ENCODE results near the gene UNC5C. TPM values are rescaled to one million over a fixed set of nuclear protein-coding genes. Genes with fewer than 3 reads are reported as not detected.

The UNC5C gene
- total RNA-seq, 1 experiment from 2014 or later, result 0.11 TPM

- no peaks in the 10 kb centered on the region for H3K4me1 ChIP-seq (ENCODE audit: insufficient read depth, low read length, poor library complexity, severe bottlenecking)
- no peak overlapping the region for H3K27ac ChIP-seq (ENCODE audit: low read depth, low read length, poor library complexity, severe bottlenecking)
- TF ChIP-seq CTCF (conservative IDR thresholded peaks at IDR 0.05; ENCODE audit: low read depth, low read length), result no peak
- no peak for TF ChIP-seq EZH2 (IDR thresholded peaks at IDR 0.05; ENCODE audit: borderline replicate concordance, low read depth, low read length, poor library complexity, severe bottlenecking)
- H3K9me3 ChIP-seq (ENCODE audit: low read depth, low read length, poor library complexity, severe bottlenecking), result no peaks in the 10 kb centered on the region
- no TSS peak for BruUV-seq (replicated peaks)
- H3K4me3 ChIP-seq (ENCODE audit: low read depth, low read length, poor library complexity, severe bottlenecking), result no peak overlapping the region
- intact Hi-C loops (cut with micrococcal nuclease; ENCODE audit: unreplicated experiment), result no loop called here
- no peaks in the 10 kb centered on the region for H3K36me3 ChIP-seq (ENCODE audit: insufficient read depth, low read length, poor library complexity, severe bottlenecking)
- POLR2A ChIA-PET (ENCODE audit: low non-redundant PET), result no interaction called here
- CTCF ChIA-PET, result no interaction called here
- no peaks in the 10 kb centered on the region for H3K27me3 ChIP-seq (replicated peaks; ENCODE audit: insufficient read depth, low read depth, low read length, poor library complexity)
- DNase-seq (ENCODE audit: low spot score), result no peak
Observed at GRCh38 chr4:95540227-95540626, 8.5 kb downstream of the UNC5C start.

GRCh38 chr4:95539106-95539505 is 9.7 kb downstream of the UNC5C start:
- intact Hi-C loops (cut with micrococcal nuclease; ENCODE audit: unreplicated experiment), result no loop called here
- Histone ChIP-seq H3K36me3 (ENCODE audit: insufficient read depth, low read length, poor library complexity, severe bottlenecking) (no peaks in the 10 kb centered on the region), H3K4me1 (ENCODE audit: insufficient read depth, low read length, poor library complexity, severe bottlenecking) (no peaks in the 10 kb centered on the region), H3K27ac (ENCODE audit: low read depth, low read length, poor library complexity, severe bottlenecking) (no peak overlapping the region), H3K9me3 (ENCODE audit: low read depth, low read length, poor library complexity, severe bottlenecking) (no peaks in the 10 kb centered on the region), H3K27me3 (replicated peaks; ENCODE audit: insufficient read depth, low read depth, low read length, poor library complexity) (no peaks in the 10 kb centered on the region), H3K4me3 (ENCODE audit: low read depth, low read length, poor library complexity, severe bottlenecking) (no peak overlapping the region)
- TF ChIP-seq CTCF (conservative IDR thresholded peaks at IDR 0.05; ENCODE audit: low read depth, low read length) (no peak), EZH2 (IDR thresholded peaks at IDR 0.05; ENCODE audit: borderline replicate concordance, low read depth, low read length, poor library complexity, severe bottlenecking) (no peak)
- POLR2A ChIA-PET (ENCODE audit: low non-redundant PET), result no interaction called here
- CTCF ChIA-PET, result no interaction called here
- DNase-seq (ENCODE audit: low spot score), result no peak
- BruUV-seq (replicated peaks), result no TSS peak

- H3K36me3 ChIP-seq (ENCODE audit: insufficient read depth, low read length, poor library complexity, severe bottlenecking), result no peaks in the 10 kb centered on the region
- BruUV-seq (replicated peaks), result no TSS peak
- ChIA-PET POLR2A (ENCODE audit: low non-redundant PET) (no interaction called here), CTCF (no interaction called here)
- no peak for DNase-seq (ENCODE audit: low spot score)
- no peak overlapping the region for H3K27ac ChIP-seq (ENCODE audit: low read depth, low read length, poor library complexity, severe bottlenecking)
- H3K4me3 ChIP-seq (ENCODE audit: low read depth, low read length, poor library complexity, severe bottlenecking), result no peak overlapping the region
- no peaks in the 10 kb centered on the region for H3K4me1 ChIP-seq (ENCODE audit: insufficient read depth, low read length, poor library complexity, severe bottlenecking)
- no peaks in the 10 kb centered on the region for H3K9me3 ChIP-seq (ENCODE audit: low read depth, low read length, poor library complexity, severe bottlenecking)
- intact Hi-C loops (cut with micrococcal nuclease; ENCODE audit: unreplicated experiment), result no loop called here
- no peaks in the 10 kb centered on the region for H3K27me3 ChIP-seq (replicated peaks; ENCODE audit: insufficient read depth, low read depth, low read length, poor library complexity)
- TF ChIP-seq EZH2 (IDR thresholded peaks at IDR 0.05; ENCODE audit: borderline replicate concordance, low read depth, low read length, poor library complexity, severe bottlenecking), result no peak
- no peak for TF ChIP-seq CTCF (conservative IDR thresholded peaks at IDR 0.05; ENCODE audit: low read depth, low read length)
Observed at GRCh38 chr4:95537863-95538488, 10.8 kb downstream of the UNC5C start.
